Left hindlimb (tissue), 1 donor: Measurements from ENCODE around the gene BNIPL.
A peak's percentile ranks its signal among the peaks of the same experiment; 100 is the strongest.

Experiments used
- DNase-seq: peaks from one replicate; pipeline ENCODE4 v3.0.0-alpha.2; 2018

Gene BNIPL

GRCh38 chr1:151036356-151036755, at the start of gene BNIPL:
TSS of gene BNIPL (plus strand) at chr1:151036586. CDS start at chr1:151036726, 140 bp downstream.
- no peak for DNase-seq

- no peak for DNase-seq
Observed at GRCh38 chr1:150987924-150988323, 48.5 kb upstream of the BNIPL start.

GRCh38 chr1:150992626-150993025, 43.8 kb upstream of the BNIPL start:
- no peak for DNase-seq

GRCh38 chr1:150994248-150994647, 42.1 kb upstream of the BNIPL start:
- DNase-seq = no peak

- DNase-seq = no peak
Observed at GRCh38 chr1:150995460-150995859, 40.9 kb upstream of the BNIPL start.

- no peak for DNase-seq
Observed at GRCh38 chr1:150995896-150996295, 40.5 kb upstream of the BNIPL start.

- DNase-seq = no peak
Observed at GRCh38 chr1:150997126-150997872, 39.1 kb upstream of the BNIPL start.

- DNase-seq = no peak
Observed at GRCh38 chr1:150997949-150998348, 38.4 kb upstream of the BNIPL start.

GRCh38 chr1:150999051-150999674, 37.2 kb upstream of the BNIPL start:
- no peak for DNase-seq

GRCh38 chr1:150999926-151000325, 36.5 kb upstream of the BNIPL start:
- no peak for DNase-seq

GRCh38 chr1:151000408-151000807, 36.0 kb upstream of the BNIPL start:
- DNase-seq = no peak

GRCh38 chr1:151001602-151002001, 34.8 kb upstream of the BNIPL start:
- no peak for DNase-seq

- no peak for DNase-seq
Observed at GRCh38 chr1:151002051-151002450, 34.3 kb upstream of the BNIPL start.

GRCh38 chr1:151002611-151003010, 33.8 kb upstream of the BNIPL start:
- DNase-seq = no peak

- DNase-seq = no peak
Observed at GRCh38 chr1:151003180-151003579, 33.2 kb upstream of the BNIPL start.

GRCh38 chr1:151005729-151006319, 30.6 kb upstream of the BNIPL start:
- DNase-seq = no peak

GRCh38 chr1:151006327-151007052, 29.9 kb upstream of the BNIPL start, which contains the start of gene MINDY1:
TSS of gene MINDY1 (minus strand) at chr1:151006902. CDS start at chr1:151002617, 4,285 bp downstream.
- peak; percentile 84 for DNase-seq

GRCh38 chr1:151007853-151008243, 28.5 kb upstream of the BNIPL start:
- DNase-seq = no peak

- DNase-seq = peak; percentile 98
Observed at GRCh38 chr1:151008244-151009205, 27.9 kb upstream of the BNIPL start, which contains the start of gene PRUNE1. TSS of gene PRUNE1 (plus strand) at chr1:151008449. CDS start at chr1:151008633, 184 bp downstream.

GRCh38 chr1:151009206-151009587, 27.2 kb upstream of the BNIPL start:
- DNase-seq = no peak

GRCh38 chr1:151009674-151010345, 26.6 kb upstream of the BNIPL start:
- DNase-seq = no peak
